GM12874 (cell line): ENCODE measurements around the gene CATSPER3.

ENCODE experiments used
- CTCF ChIP-seq: IDR thresholded peaks from 2 replicates; pipeline ENCODE4 v1.5.1; 2011; ENCODE audit warnings: low read depth, mild to moderate bottlenecking, control low read depth, low read length, moderate library complexity; ENCODE audit not compliant: insufficient read depth

The CATSPER3 gene

GRCh38 chr5:135020111-135020895 is 52.6 kb downstream of the CATSPER3 start:
- TF ChIP-seq CTCF = no peak

GRCh38 chr5:135024956-135025729 is 57.4 kb downstream of the CATSPER3 start:
- TF ChIP-seq CTCF = no peak

GRCh38 chr5:135025730-135026644 is 58.3 kb downstream of the CATSPER3 start:
- no peak for TF ChIP-seq CTCF

- TF ChIP-seq CTCF = no peak
Measured at GRCh38 chr5:135026645-135027265, 59.0 kb downstream of the CATSPER3 start.

GRCh38 chr5:135027266-135027696 is 59.6 kb downstream of the CATSPER3 start:
- no peak for TF ChIP-seq CTCF

- no peak for TF ChIP-seq CTCF
Measured at GRCh38 chr5:135027697-135028615, 60.2 kb downstream of the CATSPER3 start.
